ENCODE measurements around the gene NRXN3. TPM values are rescaled to one million over a fixed set of nuclear protein-coding genes. Genes with fewer than 3 reads are reported as not detected.
A peak's percentile ranks its signal among the peaks of the same experiment; 100 is the strongest.

The NRXN3 gene
- total and polyA plus RNA-seq, 2 donors (not counting 1 experiment from before 2014, with no cell fraction given): 0.83 to 34.6 TPM

- Histone ChIP-seq H3K9ac (ENCODE audit: insufficient read depth, low read length) (no peak overlapping the region), H4K20me1 (ENCODE audit: control insufficient read depth, extremely low read depth, insufficient read depth, low read length) (no peaks in the 10 kb centered on the region), H3K4me1 (ENCODE audit: control insufficient read depth, extremely low read depth, insufficient read depth, low read length) (no peaks in the 10 kb centered on the region), H3K79me2 (ENCODE audit: control insufficient read depth, insufficient read depth, low read length) (no peaks in the 10 kb centered on the region), H3K9me3 (ENCODE audit: control insufficient read depth, insufficient read depth, low read depth, low read length) (no peaks in the 10 kb centered on the region), H3K27me3 (ENCODE audit: control insufficient read depth, insufficient read depth, low read length) (no peaks in the 10 kb centered on the region), H3K4me3 (replicated peaks in 1 of 4; ENCODE audit: control extremely low read depth in 1 of 4, insufficient read depth in 1 of 4, low read depth in 3 of 4, low read length in 4 of 4) (no peak overlapping the region), H3K27ac (ENCODE audit: insufficient read depth, low read length) (no peak overlapping the region), H3K4me2 (ENCODE audit: extremely low read depth, insufficient read depth, low read length) (no peak overlapping the region), H2AFZ (ENCODE audit: low read length) (no peak overlapping the region), H3K36me3 (ENCODE audit: control insufficient read depth, insufficient read depth, low read length) (no peaks in the 10 kb centered on the region)
- DNase-seq (ENCODE audit: low read depth in 2 of 2): peak in 1 of 2 donors; percentile 45
- no peak for TF ChIP-seq CTCF (conservative IDR thresholded peaks at IDR 0.05 in 1 of 2, IDR thresholded peaks at IDR 0.05 in 1 of 2; ENCODE audit: low read depth in 1 of 2, low read length in 2 of 2)
- no peak for TF ChIP-seq EZH2 (IDR thresholded peaks at IDR 0.05; ENCODE audit: low read length, missing control alignments)
Measured at GRCh38 chr14:79417961-79418360, 1247.8 kb downstream of the NRXN3 start.

GRCh38 chr14:79418649-79419415, 1248.7 kb downstream of the NRXN3 start:
- Histone ChIP-seq H3K36me3 (ENCODE audit: control insufficient read depth, insufficient read depth, low read length) (no peaks in the 10 kb centered on the region), H3K79me2 (ENCODE audit: control insufficient read depth, insufficient read depth, low read length) (no peaks in the 10 kb centered on the region), H3K4me2 (ENCODE audit: extremely low read depth, insufficient read depth, low read length) (no peak overlapping the region), H4K20me1 (ENCODE audit: control insufficient read depth, extremely low read depth, insufficient read depth, low read length) (no peaks in the 10 kb centered on the region), H3K9ac (ENCODE audit: insufficient read depth, low read length) (no peak overlapping the region), H3K4me1 (ENCODE audit: control insufficient read depth, extremely low read depth, insufficient read depth, low read length) (no peaks in the 10 kb centered on the region), H3K27ac (ENCODE audit: insufficient read depth, low read length) (no peak overlapping the region), H3K9me3 (ENCODE audit: control insufficient read depth, insufficient read depth, low read depth, low read length) (no peaks in the 10 kb centered on the region), H3K27me3 (ENCODE audit: control insufficient read depth, insufficient read depth, low read length) (no peaks in the 10 kb centered on the region), H2AFZ (ENCODE audit: low read length) (no peak overlapping the region), H3K4me3 (replicated peaks in 1 of 4; ENCODE audit: control extremely low read depth in 1 of 4, insufficient read depth in 1 of 4, low read depth in 3 of 4, low read length in 4 of 4) (no peak overlapping the region)
- DNase-seq (ENCODE audit: low read depth in 2 of 2): no peak
- TF ChIP-seq CTCF (conservative IDR thresholded peaks at IDR 0.05 in 1 of 2, IDR thresholded peaks at IDR 0.05 in 1 of 2; ENCODE audit: low read depth in 1 of 2, low read length in 2 of 2) (no peak), EZH2 (IDR thresholded peaks at IDR 0.05; ENCODE audit: low read length, missing control alignments) (no peak)

- Histone ChIP-seq H2AFZ (ENCODE audit: low read length) (no peak overlapping the region), H3K4me2 (ENCODE audit: extremely low read depth, insufficient read depth, low read length) (no peak overlapping the region), H3K27me3 (ENCODE audit: control insufficient read depth, insufficient read depth, low read length) (no peaks in the 10 kb centered on the region), H3K4me1 (ENCODE audit: control insufficient read depth, extremely low read depth, insufficient read depth, low read length) (no peaks in the 10 kb centered on the region), H3K4me3 (replicated peaks in 1 of 4; ENCODE audit: control extremely low read depth in 1 of 4, insufficient read depth in 1 of 4, low read depth in 3 of 4, low read length in 4 of 4) (no peak overlapping the region), H3K79me2 (ENCODE audit: control insufficient read depth, insufficient read depth, low read length) (no peaks in the 10 kb centered on the region), H3K36me3 (ENCODE audit: control insufficient read depth, insufficient read depth, low read length) (no peaks in the 10 kb centered on the region), H4K20me1 (ENCODE audit: control insufficient read depth, extremely low read depth, insufficient read depth, low read length) (no peaks in the 10 kb centered on the region), H3K9me3 (ENCODE audit: control insufficient read depth, insufficient read depth, low read depth, low read length) (no peaks in the 10 kb centered on the region), H3K27ac (ENCODE audit: insufficient read depth, low read length) (no peak overlapping the region), H3K9ac (ENCODE audit: insufficient read depth, low read length) (no peak overlapping the region)
- TF ChIP-seq EZH2 (IDR thresholded peaks at IDR 0.05; ENCODE audit: low read length, missing control alignments): no peak
- TF ChIP-seq CTCF (conservative IDR thresholded peaks at IDR 0.05 in 1 of 2, IDR thresholded peaks at IDR 0.05 in 1 of 2; ENCODE audit: low read depth in 1 of 2, low read length in 2 of 2): no peak
- DNase-seq (ENCODE audit: low read depth in 2 of 2): no peak
Measured at GRCh38 chr14:79419571-79420327, 1249.6 kb downstream of the NRXN3 start.

All from fibroblast of lung (primary cell).